Hepatocyte (in vitro differentiated cells): ENCODE data around the gene MEOX2. TPM values are rescaled to one million over a fixed set of nuclear protein-coding genes. Genes with fewer than 3 reads are reported as not detected.

Experiments used
- DNase-seq: peaks from one replicate; pipeline ENCODE4 v3.0.0-alpha.2; 2016; ENCODE audit warnings: low spot score
- H2AFZ ChIP-seq: fragments of 200-600 bp; sonication (generic); 2 replicates; pipeline ENCODE4 v1.6.0; 2016; ENCODE audit warnings: antibody characterized with exemption, mild to moderate bottlenecking
- H3K27ac ChIP-seq: fragments of 200-600 bp; sonication (generic); 2 replicates; pipeline ENCODE4 v1.5.1; 2016; ENCODE audit warnings: mild to moderate bottlenecking
- H3K27me3 ChIP-seq: fragments of 200-600 bp; sonication (generic); 2 replicates; pipeline ENCODE4 v1.6.1; 2016
- H3K36me3 ChIP-seq: fragments of 200-600 bp; sonication (generic); replicated peaks from 2 replicates; pipeline ENCODE4 v1.5.1; 2016; ENCODE audit warnings: low read depth; ENCODE audit not compliant: insufficient read depth
- H3K4me1 ChIP-seq: fragments of 200-600 bp; sonication (generic); 2 replicates; pipeline ENCODE4 v1.5.1; 2016; ENCODE audit warnings: mild to moderate bottlenecking, moderate library complexity; ENCODE audit not compliant: insufficient read depth
- H3K4me2 ChIP-seq: fragments of 200-600 bp; sonication (generic); 2 replicates; pipeline ENCODE4 v1.6.0; 2016
- H3K4me3 ChIP-seq: fragments of 200-600 bp; sonication (generic); 2 replicates; pipeline ENCODE4 v1.5.1; 2016; ENCODE audit warnings: mild to moderate bottlenecking
- H3K79me2 ChIP-seq: fragments of 200-600 bp; sonication (generic); 2 replicates; pipeline ENCODE4 v1.6.0; 2017; ENCODE audit warnings: mild to moderate bottlenecking
- H3K9me2 ChIP-seq: fragments of 200-600 bp; sonication (generic); replicated peaks from 2 replicates; pipeline ENCODE4 v1.6.0; 2017; ENCODE audit warnings: mild to moderate bottlenecking; ENCODE audit not compliant: insufficient read depth
- H3K9me3 ChIP-seq: fragments of 200-600 bp; sonication (generic); 2 replicates; pipeline ENCODE4 v1.5.1; 2016; ENCODE audit warnings: low read depth, mild to moderate bottlenecking
- H4K20me1 ChIP-seq: fragments of 200-600 bp; sonication (generic); 2 replicates; pipeline ENCODE4 v1.6.0; 2016; ENCODE audit warnings: mild to moderate bottlenecking; ENCODE audit not compliant: insufficient read depth, poor library complexity, severe bottlenecking
- EZH2 ChIP-seq: fragments of 200-600 bp; sonication (generic); IDR thresholded peaks from 2 replicates; pipeline ENCODE4 v1.6.1; 2016; ENCODE audit warnings: antibody characterized with exemption, mild to moderate bottlenecking, borderline replicate concordance
- EZH2phosphoT487 ChIP-seq: fragments of 200-600 bp; sonication (generic); IDR thresholded peaks from one replicate; pipeline ENCODE4 v1.6.1; 2018; ENCODE audit warnings: antibody characterized with exemption, mild to moderate bottlenecking, low read depth, moderate library complexity; ENCODE audit not compliant: unreplicated experiment, severe bottlenecking
- WGBS: methylation state at CpG from one replicate; pipeline ENCODE4 v1.1.6; 2016; ENCODE audit warnings: low lambda C conversion rate; ENCODE audit errors: missing lambda C conversion rate; 5-methylcytosine and 5-hydroxymethylcytosine counted together
- polyA plus RNA-seq: library from polyadenylated mRNA; unstranded; fragments of >200 nt; fragmentation: Nextera tagmentation; extraction: Ambion mirVana; gene quantifications from 2 replicates; pipeline ENCODE4 v1.2.1, GENCODE V29; 2016
- total RNA-seq: library from RNA; depleted of rRNA; stranded (reverse); fragments of >200 nt; gene quantifications from 2 replicates; pipeline ENCODE4 v1.2.3, GENCODE V29; 2014
- TF ChIP-seq, protein P1 (sequence below): fragments of 200-600 bp; sonication (generic); IDR thresholded peaks from 2 replicates; pipeline ENCODE4 v1.5.1; 2016; ENCODE audit warnings: antibody characterized with exemption, mild to moderate bottlenecking; ENCODE audit not compliant: poor library complexity

Gene MEOX2
- total and polyA plus RNA-seq, 2 experiments from 2014 or later, result 1.3 to 2.0 TPM

DNA sequence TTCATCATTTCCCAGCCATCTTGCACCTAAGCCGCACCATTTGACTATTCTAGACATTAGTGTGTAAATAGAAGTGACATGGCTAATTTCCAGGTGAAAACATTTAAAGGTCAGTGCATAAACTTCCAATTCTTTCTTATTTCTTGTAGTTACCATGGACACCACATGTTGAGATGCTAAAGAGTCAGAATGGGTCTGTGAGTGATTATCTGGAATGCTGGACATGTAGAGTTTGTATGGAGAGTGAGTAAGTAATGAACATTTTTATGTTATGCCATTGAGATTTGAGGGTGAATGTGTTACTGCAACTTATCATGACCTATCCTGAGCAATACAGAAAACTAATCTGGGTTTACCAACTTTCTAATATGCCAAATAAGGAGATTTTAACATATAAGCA is 60.4 kb downstream of the MEOX2 start:
- Histone ChIP-seq H3K4me1 (no peaks in the 10 kb centered on the region), H3K4me2 (no peak overlapping the region)
- 100% methylated on average over 1 of the region's 1 CpG for WGBS

DNA sequence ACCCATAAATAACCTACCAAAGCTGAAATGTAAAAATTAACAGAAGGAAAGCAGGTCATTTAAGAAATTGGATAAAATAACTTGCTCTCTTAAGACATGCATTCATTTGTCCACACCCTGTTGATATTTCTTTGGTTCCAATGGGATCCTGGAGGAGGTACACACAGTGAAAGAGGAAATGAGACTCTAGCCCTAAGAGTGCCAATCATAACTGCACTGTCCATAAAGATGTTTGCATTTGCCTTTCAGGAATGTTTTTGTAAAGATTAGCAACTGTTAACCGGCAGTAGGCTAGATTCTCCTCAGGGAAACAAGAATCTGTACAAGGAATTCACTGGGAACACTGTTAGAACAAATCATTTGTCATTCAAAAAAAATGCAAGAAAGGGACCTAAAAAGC is 61.0 kb downstream of the MEOX2 start:
- no peak overlapping the region for H3K27ac ChIP-seq
- H3K79me2 ChIP-seq, result no peaks in the 10 kb centered on the region
- H3K27me3 ChIP-seq, result no peaks in the 10 kb centered on the region
- H3K4me3 ChIP-seq, result no peak overlapping the region
- no peaks in the 10 kb centered on the region for H3K9me2 ChIP-seq
- no peak overlapping the region for H2AFZ ChIP-seq
- H3K9me3 ChIP-seq, result no peaks in the 10 kb centered on the region
- no peaks in the 10 kb centered on the region for H4K20me1 ChIP-seq
- WGBS, result 54% methylated on average over 1 of the region's 1 CpG
- no peaks in the 10 kb centered on the region for H3K4me1 ChIP-seq
- H3K4me2 ChIP-seq, result no peak overlapping the region
- H3K36me3 ChIP-seq, result no peaks in the 10 kb centered on the region
- no peak for DNase-seq
- TF ChIP-seq EZH2, result no peak
- TF ChIP-seq, protein P1, sequence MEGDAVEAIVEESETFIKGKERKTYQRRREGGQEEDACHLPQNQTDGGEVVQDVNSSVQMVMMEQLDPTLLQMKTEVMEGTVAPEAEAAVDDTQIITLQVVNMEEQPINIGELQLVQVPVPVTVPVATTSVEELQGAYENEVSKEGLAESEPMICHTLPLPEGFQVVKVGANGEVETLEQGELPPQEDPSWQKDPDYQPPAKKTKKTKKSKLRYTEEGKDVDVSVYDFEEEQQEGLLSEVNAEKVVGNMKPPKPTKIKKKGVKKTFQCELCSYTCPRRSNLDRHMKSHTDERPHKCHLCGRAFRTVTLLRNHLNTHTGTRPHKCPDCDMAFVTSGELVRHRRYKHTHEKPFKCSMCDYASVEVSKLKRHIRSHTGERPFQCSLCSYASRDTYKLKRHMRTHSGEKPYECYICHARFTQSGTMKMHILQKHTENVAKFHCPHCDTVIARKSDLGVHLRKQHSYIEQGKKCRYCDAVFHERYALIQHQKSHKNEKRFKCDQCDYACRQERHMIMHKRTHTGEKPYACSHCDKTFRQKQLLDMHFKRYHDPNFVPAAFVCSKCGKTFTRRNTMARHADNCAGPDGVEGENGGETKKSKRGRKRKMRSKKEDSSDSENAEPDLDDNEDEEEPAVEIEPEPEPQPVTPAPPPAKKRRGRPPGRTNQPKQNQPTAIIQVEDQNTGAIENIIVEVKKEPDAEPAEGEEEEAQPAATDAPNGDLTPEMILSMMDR, result no peak
- no peak for TF ChIP-seq EZH2phosphoT487

More for the DNA sequence above, 60.4 kb downstream of the MEOX2 start:
- no peaks in the 10 kb centered on the region for H3K9me2 ChIP-seq
- no peaks in the 10 kb centered on the region for H3K36me3 ChIP-seq
- H4K20me1 ChIP-seq, result no peaks in the 10 kb centered on the region
- H2AFZ ChIP-seq, result no peak overlapping the region
- no peak for DNase-seq
- no peaks in the 10 kb centered on the region for H3K9me3 ChIP-seq
- H3K4me3 ChIP-seq, result no peak overlapping the region
- H3K79me2 ChIP-seq, result no peaks in the 10 kb centered on the region
- no peaks in the 10 kb centered on the region for H3K27me3 ChIP-seq
- TF ChIP-seq EZH2 (no peak), EZH2phosphoT487 (no peak)
- TF ChIP-seq, protein P1, result no peak
- no peak overlapping the region for H3K27ac ChIP-seq

DNA sequence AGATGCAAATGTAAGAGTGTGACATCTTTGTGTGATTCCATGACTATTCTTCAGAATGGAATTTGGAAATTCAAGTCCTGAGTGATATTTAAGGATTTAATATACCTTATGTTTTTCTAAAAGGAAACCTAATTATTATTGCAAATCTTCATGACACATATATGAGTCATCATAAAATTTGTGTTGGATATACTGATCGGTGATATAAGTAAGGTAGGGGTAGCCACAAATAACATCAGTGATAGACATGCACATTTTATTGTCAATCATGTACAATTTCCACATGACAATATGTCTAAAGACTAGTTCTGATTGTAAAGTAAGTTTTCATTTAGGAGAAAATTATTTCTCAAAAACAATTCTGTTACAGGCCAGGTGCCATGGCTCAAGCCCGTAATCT is 65.0 kb downstream of the MEOX2 start:
- TF ChIP-seq, protein P1, result no peak
- TF ChIP-seq EZH2, result no peak
- TF ChIP-seq EZH2phosphoT487, result no peak
- no peaks in the 10 kb centered on the region for H3K9me3 ChIP-seq
- no peak overlapping the region for H3K4me3 ChIP-seq
- DNase-seq, result no peak
- H3K4me1 ChIP-seq, result no peaks in the 10 kb centered on the region
- no peaks in the 10 kb centered on the region for H3K36me3 ChIP-seq
- no peak overlapping the region for H3K27ac ChIP-seq
- no peaks in the 10 kb centered on the region for H3K9me2 ChIP-seq
- WGBS, result 87% methylated on average over 2 of the region's 2 CpGs
- H3K4me2 ChIP-seq, result no peak overlapping the region
- no peak overlapping the region for H2AFZ ChIP-seq
- no peaks in the 10 kb centered on the region for H4K20me1 ChIP-seq
- H3K27me3 ChIP-seq, result no peaks in the 10 kb centered on the region
- H3K79me2 ChIP-seq, result no peaks in the 10 kb centered on the region

DNA sequence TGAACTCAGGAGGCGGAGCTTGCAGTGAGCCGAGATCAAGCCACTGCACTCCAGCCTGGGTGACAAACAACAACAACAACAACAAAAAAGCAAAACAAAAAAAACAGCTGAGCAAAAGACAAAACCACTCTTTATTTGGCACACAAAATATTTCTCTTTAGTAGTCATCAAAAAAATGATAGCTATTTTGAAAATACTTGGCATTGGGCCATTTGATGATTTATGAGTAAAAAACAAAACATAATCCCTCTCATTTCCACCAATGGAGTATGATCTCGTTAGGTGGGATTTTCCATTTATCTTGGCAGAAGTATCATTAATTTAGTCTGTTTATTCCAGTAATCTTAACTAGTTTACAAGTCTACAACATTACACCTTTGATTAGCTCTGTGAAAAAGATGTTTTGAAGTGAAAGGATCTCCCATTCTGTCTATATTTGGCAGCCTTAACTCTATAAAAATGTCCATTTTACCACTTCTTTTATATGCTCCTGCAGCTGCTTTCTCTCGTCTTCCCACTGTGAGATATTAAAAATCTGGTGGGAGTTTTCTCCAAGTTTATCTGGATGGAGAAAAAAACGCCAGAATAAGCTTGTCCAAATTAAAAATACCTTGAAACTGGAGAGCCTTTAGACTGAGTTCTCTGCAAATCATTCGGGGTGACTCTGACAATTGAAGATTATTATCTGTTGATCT is 65.8 kb downstream of the MEOX2 start:
- H3K4me1 ChIP-seq, result no peaks in the 10 kb centered on the region
- 70% methylated on average over 6 of the region's 6 CpGs for WGBS
- H3K27ac ChIP-seq, result no peak overlapping the region
- no peaks in the 10 kb centered on the region for H3K36me3 ChIP-seq
- no peak for TF ChIP-seq EZH2phosphoT487
- no peaks in the 10 kb centered on the region for H3K9me2 ChIP-seq
- no peak overlapping the region for H3K4me2 ChIP-seq
- H3K4me3 ChIP-seq, result no peak overlapping the region
- no peaks in the 10 kb centered on the region for H4K20me1 ChIP-seq
- H3K79me2 ChIP-seq, result no peaks in the 10 kb centered on the region
- no peaks in the 10 kb centered on the region for H3K9me3 ChIP-seq
- H3K27me3 ChIP-seq, result no peaks in the 10 kb centered on the region
- H2AFZ ChIP-seq, result no peak overlapping the region
- no peak for DNase-seq
